HL-60 (cell line): ENCODE results near the gene ASCL5.

ENCODE experiments used
- DNase-seq, 2 experiments: peaks; one replicate each; pipeline ENCODE4 v3.0.0-alpha.2; 2010 to 2020; ENCODE audit warnings: low read depth in 1 of 2, low spot score in 1 of 2
- H3K27ac ChIP-seq: fragments of 250-450 bp; sonication (Bioruptor Pico); replicated peaks from 2 replicates; pipeline ENCODE4 v1.5.1; 2020; ENCODE audit warnings: mild to moderate bottlenecking, moderate library complexity
- H3K27me3 ChIP-seq: fragments of 250-450 bp; sonication (Bioruptor Pico); 2 replicates; pipeline ENCODE4 v1.5.1; 2021; ENCODE audit warnings: mild to moderate bottlenecking, moderate library complexity; ENCODE audit not compliant: insufficient read depth, poor library complexity, severe bottlenecking
- H3K4me3 ChIP-seq: replicated peaks from 2 replicates; pipeline ENCODE4 v1.5.1; 2011; ENCODE audit warnings: mild to moderate bottlenecking, control low read depth, low read length; ENCODE audit not compliant: insufficient read depth
- GABPA ChIP-seq: IDR thresholded peaks from 2 replicates; pipeline ENCODE4 v1.6.1; 2012; ENCODE audit warnings: low read depth
- POLR2AphosphoS5 ChIP-seq: IDR thresholded peaks from 2 replicates; pipeline ENCODE4 v1.6.1; 2012; ENCODE audit warnings: low read depth
- SPI1 ChIP-seq: IDR thresholded peaks from 2 replicates; pipeline ENCODE4 v1.6.1; 2012; ENCODE audit warnings: low read depth, mild to moderate bottlenecking, borderline replicate concordance
- TF ChIP-seq, protein P1 (sequence below): IDR thresholded peaks from one replicate; pipeline ENCODE4 v1.5.1; 2011; ENCODE audit warnings: low read length, control low read depth, inconsistent platforms; ENCODE audit not compliant: insufficient read depth
- TF ChIP-seq, protein P2 (sequence below): IDR thresholded peaks from 2 replicates; pipeline ENCODE4 v1.6.1; 2012; ENCODE audit warnings: low read depth; ENCODE audit not compliant: insufficient replicate concordance

ASCL5 gene

DNA sequence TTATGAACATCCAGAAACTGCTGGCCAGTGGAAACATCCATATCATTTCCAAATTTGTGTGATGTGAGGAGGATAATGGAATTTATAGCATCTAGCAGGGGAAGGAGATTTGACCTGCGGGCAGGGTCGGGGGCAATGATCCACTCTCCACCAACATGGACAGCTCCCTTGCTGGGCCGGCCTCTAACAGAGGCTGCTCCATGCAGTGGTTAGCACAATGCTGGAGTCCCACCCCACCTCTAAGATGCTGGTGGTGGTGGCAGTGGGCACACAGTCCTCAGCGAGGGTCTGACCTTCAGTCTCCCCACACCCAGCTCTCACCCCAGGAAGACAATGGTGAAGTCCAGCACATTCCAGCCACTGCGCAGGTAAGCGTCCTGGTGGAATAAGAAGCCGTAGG lies 33.4 kb downstream of the ASCL5 start:
- TF ChIP-seq, protein P1, sequence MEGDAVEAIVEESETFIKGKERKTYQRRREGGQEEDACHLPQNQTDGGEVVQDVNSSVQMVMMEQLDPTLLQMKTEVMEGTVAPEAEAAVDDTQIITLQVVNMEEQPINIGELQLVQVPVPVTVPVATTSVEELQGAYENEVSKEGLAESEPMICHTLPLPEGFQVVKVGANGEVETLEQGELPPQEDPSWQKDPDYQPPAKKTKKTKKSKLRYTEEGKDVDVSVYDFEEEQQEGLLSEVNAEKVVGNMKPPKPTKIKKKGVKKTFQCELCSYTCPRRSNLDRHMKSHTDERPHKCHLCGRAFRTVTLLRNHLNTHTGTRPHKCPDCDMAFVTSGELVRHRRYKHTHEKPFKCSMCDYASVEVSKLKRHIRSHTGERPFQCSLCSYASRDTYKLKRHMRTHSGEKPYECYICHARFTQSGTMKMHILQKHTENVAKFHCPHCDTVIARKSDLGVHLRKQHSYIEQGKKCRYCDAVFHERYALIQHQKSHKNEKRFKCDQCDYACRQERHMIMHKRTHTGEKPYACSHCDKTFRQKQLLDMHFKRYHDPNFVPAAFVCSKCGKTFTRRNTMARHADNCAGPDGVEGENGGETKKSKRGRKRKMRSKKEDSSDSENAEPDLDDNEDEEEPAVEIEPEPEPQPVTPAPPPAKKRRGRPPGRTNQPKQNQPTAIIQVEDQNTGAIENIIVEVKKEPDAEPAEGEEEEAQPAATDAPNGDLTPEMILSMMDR, result no peak
- no peak for TF ChIP-seq SPI1
- no peak for TF ChIP-seq GABPA
- no peak for TF ChIP-seq POLR2AphosphoS5
- TF ChIP-seq, protein P2, sequence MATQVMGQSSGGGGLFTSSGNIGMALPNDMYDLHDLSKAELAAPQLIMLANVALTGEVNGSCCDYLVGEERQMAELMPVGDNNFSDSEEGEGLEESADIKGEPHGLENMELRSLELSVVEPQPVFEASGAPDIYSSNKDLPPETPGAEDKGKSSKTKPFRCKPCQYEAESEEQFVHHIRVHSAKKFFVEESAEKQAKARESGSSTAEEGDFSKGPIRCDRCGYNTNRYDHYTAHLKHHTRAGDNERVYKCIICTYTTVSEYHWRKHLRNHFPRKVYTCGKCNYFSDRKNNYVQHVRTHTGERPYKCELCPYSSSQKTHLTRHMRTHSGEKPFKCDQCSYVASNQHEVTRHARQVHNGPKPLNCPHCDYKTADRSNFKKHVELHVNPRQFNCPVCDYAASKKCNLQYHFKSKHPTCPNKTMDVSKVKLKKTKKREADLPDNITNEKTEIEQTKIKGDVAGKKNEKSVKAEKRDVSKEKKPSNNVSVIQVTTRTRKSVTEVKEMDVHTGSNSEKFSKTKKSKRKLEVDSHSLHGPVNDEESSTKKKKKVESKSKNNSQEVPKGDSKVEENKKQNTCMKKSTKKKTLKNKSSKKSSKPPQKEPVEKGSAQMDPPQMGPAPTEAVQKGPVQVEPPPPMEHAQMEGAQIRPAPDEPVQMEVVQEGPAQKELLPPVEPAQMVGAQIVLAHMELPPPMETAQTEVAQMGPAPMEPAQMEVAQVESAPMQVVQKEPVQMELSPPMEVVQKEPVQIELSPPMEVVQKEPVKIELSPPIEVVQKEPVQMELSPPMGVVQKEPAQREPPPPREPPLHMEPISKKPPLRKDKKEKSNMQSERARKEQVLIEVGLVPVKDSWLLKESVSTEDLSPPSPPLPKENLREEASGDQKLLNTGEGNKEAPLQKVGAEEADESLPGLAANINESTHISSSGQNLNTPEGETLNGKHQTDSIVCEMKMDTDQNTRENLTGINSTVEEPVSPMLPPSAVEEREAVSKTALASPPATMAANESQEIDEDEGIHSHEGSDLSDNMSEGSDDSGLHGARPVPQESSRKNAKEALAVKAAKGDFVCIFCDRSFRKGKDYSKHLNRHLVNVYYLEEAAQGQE, result no peak
- Histone ChIP-seq H3K4me3 (no peak overlapping the region), H3K27me3 (no peaks in the 10 kb centered on the region), H3K27ac (no peak overlapping the region)
- DNase-seq, result no peak

DNA sequence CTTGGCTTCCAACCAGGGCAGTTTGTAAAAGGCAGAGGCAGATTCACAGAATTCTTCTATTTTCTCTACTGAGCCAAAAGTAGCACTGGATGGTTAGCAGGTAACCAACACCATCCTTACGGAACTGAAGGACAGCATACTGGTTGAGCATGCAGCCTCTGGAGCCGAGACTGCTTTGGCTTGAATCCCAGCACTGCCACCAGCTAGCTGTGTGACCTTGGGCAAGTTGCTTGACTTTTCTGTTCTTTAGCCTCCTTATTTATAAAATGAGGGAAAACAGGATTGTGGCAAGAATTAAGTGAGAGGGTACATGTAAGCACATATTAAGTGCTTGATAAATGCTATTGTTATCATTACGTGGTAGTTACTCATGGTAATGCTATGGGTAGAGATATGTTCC lies 34.2 kb downstream of the ASCL5 start:
- TF ChIP-seq, protein P2, result no peak
- H3K4me3 ChIP-seq, result no peak overlapping the region
- DNase-seq, result no peak

DNA sequence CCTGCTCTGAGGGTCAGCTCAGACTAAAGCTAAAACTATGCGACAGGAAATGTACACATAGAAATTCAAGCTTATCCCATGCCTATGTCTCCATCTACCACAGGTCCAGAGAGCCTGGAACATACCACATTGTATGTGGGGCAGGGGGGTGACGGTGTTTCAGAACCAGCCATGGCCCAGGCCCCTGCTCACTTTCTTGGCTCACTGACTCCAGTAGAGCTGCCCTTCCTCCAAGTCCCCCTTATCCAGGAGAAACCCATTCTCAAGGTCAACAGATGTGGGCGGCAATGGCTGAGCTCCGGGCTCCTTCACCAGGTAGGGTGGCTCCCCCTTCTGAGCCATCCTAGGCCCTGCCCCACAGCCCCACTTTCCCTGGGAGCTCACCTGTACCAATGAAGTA lies 35.7 kb downstream of the ASCL5 start:
- DNase-seq, result no peak
- TF ChIP-seq POLR2AphosphoS5, result no peak
- no peak for TF ChIP-seq GABPA
- no peak for TF ChIP-seq SPI1
- TF ChIP-seq, protein P2, result no peak
- TF ChIP-seq, protein P1, result no peak
- no peak overlapping the region for H3K4me3 ChIP-seq
- no peaks in the 10 kb centered on the region for H3K27me3 ChIP-seq
- H3K27ac ChIP-seq, result no peak overlapping the region

More for the DNA sequence above, 34.2 kb downstream of the ASCL5 start:
- H3K27ac ChIP-seq, result no peak overlapping the region
- no peaks in the 10 kb centered on the region for H3K27me3 ChIP-seq

DNA sequence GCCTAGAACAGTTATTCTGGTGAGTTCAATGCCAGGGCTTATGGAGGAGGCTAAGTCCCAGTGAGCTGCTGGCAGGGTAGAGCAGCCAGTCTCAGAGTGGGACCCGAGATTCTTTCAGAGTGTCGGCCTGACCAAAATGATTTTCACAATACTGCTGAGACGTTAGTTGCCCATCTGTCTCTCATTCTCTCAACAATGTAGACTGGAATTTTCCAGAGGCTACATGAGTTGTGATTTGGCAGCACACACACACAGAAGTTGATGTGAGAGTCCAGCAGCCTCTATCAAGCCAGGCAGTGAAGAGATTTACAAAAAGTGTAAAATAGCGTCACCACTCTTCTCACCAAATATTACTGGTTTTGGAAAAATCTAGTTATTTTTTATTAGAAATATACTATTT lies 36.4 kb downstream of the ASCL5 start:
- DNase-seq, result no peak
- Histone ChIP-seq H3K4me3 (no peak overlapping the region), H3K27me3 (no peaks in the 10 kb centered on the region), H3K27ac (no peak overlapping the region)
- TF ChIP-seq, protein P2, result no peak
- TF ChIP-seq, protein P1, result no peak
- TF ChIP-seq GABPA (no peak), SPI1 (no peak), POLR2AphosphoS5 (no peak)
